Non-pigmented ciliary epithelial cell (primary cell): ENCODE data around the gene CCDC74B.
"Not testable (repeated sequence)": the region's sequence is repeated elsewhere in the genome, so short reads cannot be mapped to it uniquely, and the experiment has no call there.

ENCODE experiments used
- DNase-seq: peaks from one replicate; pipeline ENCODE4 v3.0.0-alpha.2; 2010; ENCODE audit warnings: low read depth

CCDC74B gene

GRCh38 chr2:130150181-130151144, 5.6 kb upstream of the CCDC74B start:
- DNase-seq: no peak

- not testable (repeated sequence) for DNase-seq
These were observed 3.6 kb upstream of the CCDC74B start for GRCh38 chr2:130148515-130148914.

GRCh38 chr2:130143266-130144039, 1.5 kb downstream of the CCDC74B start:
- not testable (repeated sequence) for DNase-seq

GRCh38 chr2:130142396-130143265, 2.3 kb downstream of the CCDC74B start:
- DNase-seq: not testable (repeated sequence)

GRCh38 chr2:130141645-130142370, 3.1 kb downstream of the CCDC74B start:
- not testable (repeated sequence) for DNase-seq

GRCh38 chr2:130141002-130141401, 3.9 kb downstream of the CCDC74B start:
- not testable (repeated sequence) for DNase-seq

- DNase-seq: not testable (repeated sequence)
These were observed 4.4 kb downstream of the CCDC74B start for GRCh38 chr2:130140516-130140915.

- not testable (repeated sequence) for DNase-seq
These were observed 5.3 kb downstream of the CCDC74B start for GRCh38 chr2:130139331-130140280.

- not testable (repeated sequence) for DNase-seq
These were observed 6.1 kb downstream of the CCDC74B start for GRCh38 chr2:130138841-130139251.

- DNase-seq: not testable (repeated sequence)
These were observed 6.6 kb downstream of the CCDC74B start for GRCh38 chr2:130138326-130138725.

GRCh38 chr2:130137118-130137517, 7.8 kb downstream of the CCDC74B start:
- not testable (repeated sequence) for DNase-seq

GRCh38 chr2:130136546-130136945, 8.4 kb downstream of the CCDC74B start:
- DNase-seq: not testable (repeated sequence)

- DNase-seq: no peak
These were observed 9.0 kb downstream of the CCDC74B start for GRCh38 chr2:130135692-130136541.

GRCh38 chr2:130129120-130129829, 15.6 kb downstream of the CCDC74B start, which contains the start of gene POTEF:
Gene POTEF, minus strand, starts transcription at chr2:130129222. Its CDS starts 8,707 bp downstream, at chr2:130120515.
- DNase-seq: not testable (repeated sequence)

GRCh38 chr2:130128464-130128863, 16.4 kb downstream of the CCDC74B start:
- DNase-seq: not testable (repeated sequence)

- DNase-seq: not testable (repeated sequence)
These were observed 17.2 kb downstream of the CCDC74B start for GRCh38 chr2:130127726-130128125.

- DNase-seq: not testable (repeated sequence)
These were observed 24.0 kb downstream of the CCDC74B start for GRCh38 chr2:130120924-130121323.
